Measurements from ENCODE around the gene S100A5.

GRCh38 chr1:153525088-153525728, 15.5 kb downstream of the S100A5 start:
- TF ChIP-seq, protein P1, sequence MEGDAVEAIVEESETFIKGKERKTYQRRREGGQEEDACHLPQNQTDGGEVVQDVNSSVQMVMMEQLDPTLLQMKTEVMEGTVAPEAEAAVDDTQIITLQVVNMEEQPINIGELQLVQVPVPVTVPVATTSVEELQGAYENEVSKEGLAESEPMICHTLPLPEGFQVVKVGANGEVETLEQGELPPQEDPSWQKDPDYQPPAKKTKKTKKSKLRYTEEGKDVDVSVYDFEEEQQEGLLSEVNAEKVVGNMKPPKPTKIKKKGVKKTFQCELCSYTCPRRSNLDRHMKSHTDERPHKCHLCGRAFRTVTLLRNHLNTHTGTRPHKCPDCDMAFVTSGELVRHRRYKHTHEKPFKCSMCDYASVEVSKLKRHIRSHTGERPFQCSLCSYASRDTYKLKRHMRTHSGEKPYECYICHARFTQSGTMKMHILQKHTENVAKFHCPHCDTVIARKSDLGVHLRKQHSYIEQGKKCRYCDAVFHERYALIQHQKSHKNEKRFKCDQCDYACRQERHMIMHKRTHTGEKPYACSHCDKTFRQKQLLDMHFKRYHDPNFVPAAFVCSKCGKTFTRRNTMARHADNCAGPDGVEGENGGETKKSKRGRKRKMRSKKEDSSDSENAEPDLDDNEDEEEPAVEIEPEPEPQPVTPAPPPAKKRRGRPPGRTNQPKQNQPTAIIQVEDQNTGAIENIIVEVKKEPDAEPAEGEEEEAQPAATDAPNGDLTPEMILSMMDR (IDR thresholded peaks at IDR 0.05), result no peak
- TF ChIP-seq POLR2A (IDR thresholded peaks at IDR 0.05), result no peak

All from thyroid gland (tissue), 4 donors.